ENCODE results near the gene PTPN12.

GRCh38 chr7:77542409-77542808 lies 5.3 kb downstream of the PTPN12 start:
- TF ChIP-seq, protein P1, sequence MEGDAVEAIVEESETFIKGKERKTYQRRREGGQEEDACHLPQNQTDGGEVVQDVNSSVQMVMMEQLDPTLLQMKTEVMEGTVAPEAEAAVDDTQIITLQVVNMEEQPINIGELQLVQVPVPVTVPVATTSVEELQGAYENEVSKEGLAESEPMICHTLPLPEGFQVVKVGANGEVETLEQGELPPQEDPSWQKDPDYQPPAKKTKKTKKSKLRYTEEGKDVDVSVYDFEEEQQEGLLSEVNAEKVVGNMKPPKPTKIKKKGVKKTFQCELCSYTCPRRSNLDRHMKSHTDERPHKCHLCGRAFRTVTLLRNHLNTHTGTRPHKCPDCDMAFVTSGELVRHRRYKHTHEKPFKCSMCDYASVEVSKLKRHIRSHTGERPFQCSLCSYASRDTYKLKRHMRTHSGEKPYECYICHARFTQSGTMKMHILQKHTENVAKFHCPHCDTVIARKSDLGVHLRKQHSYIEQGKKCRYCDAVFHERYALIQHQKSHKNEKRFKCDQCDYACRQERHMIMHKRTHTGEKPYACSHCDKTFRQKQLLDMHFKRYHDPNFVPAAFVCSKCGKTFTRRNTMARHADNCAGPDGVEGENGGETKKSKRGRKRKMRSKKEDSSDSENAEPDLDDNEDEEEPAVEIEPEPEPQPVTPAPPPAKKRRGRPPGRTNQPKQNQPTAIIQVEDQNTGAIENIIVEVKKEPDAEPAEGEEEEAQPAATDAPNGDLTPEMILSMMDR (IDR thresholded peaks at IDR 0.05): no peak
- no peak for TF ChIP-seq TCF7L2 (IDR thresholded peaks at IDR 0.05; ENCODE audit: low read depth, low read length)
- no peak for TF ChIP-seq REST (IDR thresholded peaks at IDR 0.05; ENCODE audit: insufficient read depth in 1 of 2, low read depth in 2 of 2, low read length in 1 of 2)
- no peak for TF ChIP-seq POLR2AphosphoS5 (IDR thresholded peaks at IDR 0.05; ENCODE audit: low read depth, low read length)
- no peak for TF ChIP-seq SIN3A (IDR thresholded peaks at IDR 0.05; ENCODE audit: borderline replicate concordance, insufficient read depth, low read depth, low read length)

Data from Panc1 (cell line).